A549 (cell line): ENCODE data around the gene CPLX1. TPM values are rescaled to one million over a fixed set of nuclear protein-coding genes. Genes with fewer than 3 reads are reported as not detected.

ENCODE experiments used
- ATAC-seq, 2 experiments: fragments of 200-7000 bp in 1 of 2; fragments of >200 bp in 1 of 2; cut with Nextera tagmentation in 1 of 2; cut with Tn5 transposase in 1 of 2; 3 replicates each; pipeline versions ENCODE4 v1.8.0 to v1.9.1; 2018 to 2020; ENCODE audit warnings: mild to moderate bottlenecking in 1 of 2, moderate library complexity in 1 of 2
- CTCF ChIA-PET: fragments of 300-600 bp; sonication (Branson Sonifier 250); formaldehyde crosslinking; extraction: SDS; loops from one replicate; lab custom pipeline; 2021; ENCODE audit warnings: antibody characterized with exemption, inconsistent platforms; lab: Yijun Ruan, JAX
- POLR2A ChIA-PET: fragments of 350-600 bp; formaldehyde crosslinking; extraction: SDS; loops from one replicate; lab custom pipeline; 2021; ENCODE audit warnings: antibody characterized with exemption, inconsistent platforms; lab: Yijun Ruan, JAX
- DNase-seq, 2 experiments: peaks; one replicate each; pipeline versions ENCODE4 v3.0.0 to v3.0.0-alpha.2; 2011 to 2016; ENCODE audit warnings: low read depth in 1 of 2, low spot score in 1 of 2
- FAIRE-seq: peaks from 2 replicates; lab custom pipeline; 2011; peaks lifted over from hg19 to GRCh38; lab: Jason Lieb, UNC
- H3K27ac ChIP-seq, 2 experiments: fragments of >200 bp; sonication (Bioruptor Twin); formaldehyde crosslinking; 3 replicates each; pipeline ENCODE4 v1.5.1; 2016 to 2017
- H3K4me1 ChIP-seq: fragments of >200 bp; sonication (Bioruptor Twin); formaldehyde crosslinking; 3 replicates; pipeline ENCODE4 v1.6.1; 2016
- H3K4me2 ChIP-seq: fragments of >200 bp; sonication (Bioruptor Twin); formaldehyde crosslinking; 3 replicates; pipeline ENCODE4 v1.6.1; 2016
- H3K4me3 ChIP-seq: fragments of >200 bp; sonication (Bioruptor Twin); formaldehyde crosslinking; 3 replicates; pipeline ENCODE4 v1.5.1; 2016
- H3K9me3 ChIP-seq: fragments of >200 bp; sonication (Bioruptor Twin); formaldehyde crosslinking; 3 replicates; pipeline ENCODE4 v1.6.1; 2016
- ATOH8 ChIP-seq: fragments of 250-450 bp; sonication (Bioruptor Pico); IDR thresholded peaks from 2 replicates; pipeline ENCODE4 v1.5.0; 2020; ENCODE audit warnings: low read depth, mild to moderate bottlenecking, moderate library complexity
- BHLHE40 ChIP-seq: IDR thresholded peaks from 2 replicates; pipeline ENCODE4 v1.6.1; 2012; ENCODE audit warnings: low read depth, low read length, inconsistent platforms
- CBX2 ChIP-seq: fragments of 200-600 bp; sonication (generic); IDR thresholded peaks from 2 replicates; pipeline ENCODE4 v1.6.1; 2016; ENCODE audit warnings: low read depth, mild to moderate bottlenecking, borderline replicate concordance
- CBX8 ChIP-seq: fragments of 200-600 bp; sonication (generic); IDR thresholded peaks from 2 replicates; pipeline ENCODE4 v1.6.1; 2016
- CEBPB ChIP-seq, 2 experiments: fragments of >200 bp in 1 of 2; sonication (Bioruptor Twin) in 1 of 2; formaldehyde crosslinking in 1 of 2; IDR thresholded peaks; 2 replicates each; pipeline ENCODE4 v1.6.1; 2012 to 2016
- CHD2 ChIP-seq: fragments of 150-350 bp; IDR thresholded peaks from 2 replicates; pipeline ENCODE4 v1.6.1; 2014; ENCODE audit warnings: low read length; ENCODE audit not compliant: partially characterized antibody
- EHF ChIP-seq: fragments of 250-450 bp; sonication (Bioruptor Pico); IDR thresholded peaks from 2 replicates; pipeline ENCODE4 v1.5.0; 2020; ENCODE audit warnings: mild to moderate bottlenecking
- ELK1 ChIP-seq: fragments of 150-350 bp; IDR thresholded peaks from 2 replicates; pipeline ENCODE4 v1.6.1; 2014; ENCODE audit warnings: low read depth, mild to moderate bottlenecking, low read length
- EP300 ChIP-seq, 2 experiments: fragments of >200 bp; sonication (Bioruptor Twin); formaldehyde crosslinking; IDR thresholded peaks; 2 replicates in 1 of 2; 3 replicates in 1 of 2; pipeline ENCODE4 v1.6.1; 2016 to 2017
- ESRRA ChIP-seq: fragments of 150-350 bp; IDR thresholded peaks from 2 replicates; pipeline ENCODE4 v1.6.1; 2014; ENCODE audit warnings: mild to moderate bottlenecking, low read length, borderline replicate concordance
- HOXB13 ChIP-seq: fragments of 250-450 bp; sonication (Bioruptor Pico); IDR thresholded peaks from 2 replicates; pipeline ENCODE4 v1.5.0; 2020; ENCODE audit warnings: low read depth, mild to moderate bottlenecking, moderate library complexity
- JUN ChIP-seq, 2 experiments: fragments of >200 bp; sonication (Bioruptor Twin); formaldehyde crosslinking; IDR thresholded peaks; 2 replicates in 1 of 2; 3 replicates in 1 of 2; pipeline ENCODE4 v1.6.1; 2016 to 2017
- PHF8 ChIP-seq: fragments of 200-600 bp; sonication (generic); IDR thresholded peaks from 2 replicates; pipeline ENCODE4 v1.6.1; 2016; ENCODE audit warnings: low read depth, mild to moderate bottlenecking, antibody characterized with exemption, moderate library complexity, borderline replicate concordance
- RAD21 ChIP-seq, 2 experiments: fragments of >200 bp in 1 of 2; sonication (Bioruptor Twin) in 1 of 2; formaldehyde crosslinking in 1 of 2; IDR thresholded peaks in 1 of 2; conservative IDR thresholded peaks in 1 of 2; 2 replicates in 1 of 2; 3 replicates in 1 of 2; pipeline ENCODE4 v1.6.1; 2012 to 2018; ENCODE audit warnings: inconsistent platforms in 1 of 2
- RARB ChIP-seq: fragments of 250-450 bp; sonication (Bioruptor Pico); IDR thresholded peaks from 2 replicates; pipeline ENCODE4 v1.8.0; 2021; ENCODE audit warnings: mild to moderate bottlenecking, moderate library complexity
- SREBF2 ChIP-seq: fragments of 450-650 bp; IDR thresholded peaks from 2 replicates; pipeline ENCODE4 v1.6.1; 2014; ENCODE audit warnings: mild to moderate bottlenecking, moderate library complexity
- ZC3H11A ChIP-seq: fragments of 450-650 bp; IDR thresholded peaks from 2 replicates; pipeline ENCODE4 v1.6.1; 2014; ENCODE audit warnings: antibody characterized with exemption, mild to moderate bottlenecking
- ZFP36 ChIP-seq: fragments of 450-650 bp; IDR thresholded peaks from 2 replicates; pipeline ENCODE4 v1.6.1; 2014; ENCODE audit warnings: borderline replicate concordance; ENCODE audit not compliant: partially characterized antibody
- WGBS: methylation state at CpG from one replicate; pipeline ENCODE4 v1.1.6; 2017; ENCODE audit errors: missing lambda C conversion rate; 5-methylcytosine and 5-hydroxymethylcytosine counted together
- polyA plus RNA-seq, 4 experiments: library from polyadenylated mRNA; depleted of rRNA in 3 of 4; stranded (reverse); fragments of >200 nt; fragmentation: RNase III in 1 of 4; extraction: RNeasy Plus Mini Kit Qiagen cat#74134 plus additional on column Dnase treatment in 1 of 4; gene quantifications; 2 replicates in 3 of 4; 3 replicates in 1 of 4; pipeline ENCODE4 v1.2.3, GENCODE V29; 2011 to 2017
- TF ChIP-seq, protein P1 (sequence below): fragments of 200-600 bp; sonication (generic); IDR thresholded peaks from 2 replicates; pipeline ENCODE4 v1.6.1; 2016; ENCODE audit warnings: antibody characterized with exemption, mild to moderate bottlenecking, moderate library complexity
- TF ChIP-seq, protein P2 (sequence below): IDR thresholded peaks from 2 replicates; pipeline ENCODE4 v1.6.1; 2012
- TF ChIP-seq, protein P3 (sequence below): fragments of >200 bp; sonication (Bioruptor Twin); formaldehyde crosslinking; IDR thresholded peaks from 2 replicates; pipeline ENCODE4 v1.6.1; 2016
- TF ChIP-seq, protein P4 (sequence below): fragments of 250-450 bp; sonication (Bioruptor Pico); IDR thresholded peaks from 2 replicates; pipeline ENCODE4 v1.5.0; 2021; ENCODE audit warnings: mild to moderate bottlenecking, moderate library complexity, borderline replicate concordance

CPLX1 gene
- polyA plus RNA-seq, 2 of the 4 experiments (the other 2 are of a cell fraction): 0.19 to 0.57 TPM

DNA sequence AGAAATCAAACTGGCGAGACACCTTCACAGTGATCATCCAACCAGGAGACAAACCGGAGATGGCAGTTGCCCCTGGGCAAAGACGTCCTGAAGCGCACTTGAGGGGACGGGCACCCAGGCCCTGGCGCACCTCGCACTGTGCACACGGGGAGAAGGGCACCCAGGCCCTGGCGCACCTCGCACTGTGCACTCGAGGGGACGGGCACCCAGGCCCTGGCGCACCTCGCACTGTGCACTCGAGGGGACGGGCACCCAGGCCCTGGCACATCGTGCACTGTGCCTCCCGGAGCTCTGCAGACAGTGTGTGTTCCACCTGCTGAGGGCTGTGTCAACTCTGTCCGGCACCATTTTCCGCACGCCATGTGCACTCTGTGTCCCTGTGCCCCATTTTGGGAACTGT is 34.6 kb upstream of the CPLX1 start:
- no peaks in the 10 kb centered on the region for H3K9me3 ChIP-seq
- TF ChIP-seq, protein P1, sequence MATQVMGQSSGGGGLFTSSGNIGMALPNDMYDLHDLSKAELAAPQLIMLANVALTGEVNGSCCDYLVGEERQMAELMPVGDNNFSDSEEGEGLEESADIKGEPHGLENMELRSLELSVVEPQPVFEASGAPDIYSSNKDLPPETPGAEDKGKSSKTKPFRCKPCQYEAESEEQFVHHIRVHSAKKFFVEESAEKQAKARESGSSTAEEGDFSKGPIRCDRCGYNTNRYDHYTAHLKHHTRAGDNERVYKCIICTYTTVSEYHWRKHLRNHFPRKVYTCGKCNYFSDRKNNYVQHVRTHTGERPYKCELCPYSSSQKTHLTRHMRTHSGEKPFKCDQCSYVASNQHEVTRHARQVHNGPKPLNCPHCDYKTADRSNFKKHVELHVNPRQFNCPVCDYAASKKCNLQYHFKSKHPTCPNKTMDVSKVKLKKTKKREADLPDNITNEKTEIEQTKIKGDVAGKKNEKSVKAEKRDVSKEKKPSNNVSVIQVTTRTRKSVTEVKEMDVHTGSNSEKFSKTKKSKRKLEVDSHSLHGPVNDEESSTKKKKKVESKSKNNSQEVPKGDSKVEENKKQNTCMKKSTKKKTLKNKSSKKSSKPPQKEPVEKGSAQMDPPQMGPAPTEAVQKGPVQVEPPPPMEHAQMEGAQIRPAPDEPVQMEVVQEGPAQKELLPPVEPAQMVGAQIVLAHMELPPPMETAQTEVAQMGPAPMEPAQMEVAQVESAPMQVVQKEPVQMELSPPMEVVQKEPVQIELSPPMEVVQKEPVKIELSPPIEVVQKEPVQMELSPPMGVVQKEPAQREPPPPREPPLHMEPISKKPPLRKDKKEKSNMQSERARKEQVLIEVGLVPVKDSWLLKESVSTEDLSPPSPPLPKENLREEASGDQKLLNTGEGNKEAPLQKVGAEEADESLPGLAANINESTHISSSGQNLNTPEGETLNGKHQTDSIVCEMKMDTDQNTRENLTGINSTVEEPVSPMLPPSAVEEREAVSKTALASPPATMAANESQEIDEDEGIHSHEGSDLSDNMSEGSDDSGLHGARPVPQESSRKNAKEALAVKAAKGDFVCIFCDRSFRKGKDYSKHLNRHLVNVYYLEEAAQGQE: no peak
- TF ChIP-seq, protein P2, sequence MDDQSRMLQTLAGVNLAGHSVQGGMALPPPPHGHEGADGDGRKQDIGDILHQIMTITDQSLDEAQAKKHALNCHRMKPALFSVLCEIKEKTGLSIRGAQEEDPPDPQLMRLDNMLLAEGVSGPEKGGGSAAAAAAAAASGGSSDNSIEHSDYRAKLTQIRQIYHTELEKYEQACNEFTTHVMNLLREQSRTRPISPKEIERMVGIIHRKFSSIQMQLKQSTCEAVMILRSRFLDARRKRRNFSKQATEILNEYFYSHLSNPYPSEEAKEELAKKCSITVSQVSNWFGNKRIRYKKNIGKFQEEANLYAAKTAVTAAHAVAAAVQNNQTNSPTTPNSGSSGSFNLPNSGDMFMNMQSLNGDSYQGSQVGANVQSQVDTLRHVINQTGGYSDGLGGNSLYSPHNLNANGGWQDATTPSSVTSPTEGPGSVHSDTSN: no peak
- TF ChIP-seq RARB (CRISPR knock-in tag): no peak
- TF ChIP-seq ATOH8 (CRISPR knock-in tag): no peak
- no peak for TF ChIP-seq SREBF2
- TF ChIP-seq, all 56 proteins: peak for 0
- H3K4me1 ChIP-seq: no peaks in the 10 kb centered on the region
- H3K4me2 ChIP-seq: no peak overlapping the region
- ATAC-seq (no peak), FAIRE-seq (no peak), DNase-seq (no peak)
- POLR2A ChIA-PET: no interaction called here
- CTCF ChIA-PET: no interaction called here
- 95% methylated on average over 10 of the region's 21 CpGs for WGBS
- H3K27ac ChIP-seq: no peak overlapping the region
- H3K4me3 ChIP-seq: no peak overlapping the region

DNA sequence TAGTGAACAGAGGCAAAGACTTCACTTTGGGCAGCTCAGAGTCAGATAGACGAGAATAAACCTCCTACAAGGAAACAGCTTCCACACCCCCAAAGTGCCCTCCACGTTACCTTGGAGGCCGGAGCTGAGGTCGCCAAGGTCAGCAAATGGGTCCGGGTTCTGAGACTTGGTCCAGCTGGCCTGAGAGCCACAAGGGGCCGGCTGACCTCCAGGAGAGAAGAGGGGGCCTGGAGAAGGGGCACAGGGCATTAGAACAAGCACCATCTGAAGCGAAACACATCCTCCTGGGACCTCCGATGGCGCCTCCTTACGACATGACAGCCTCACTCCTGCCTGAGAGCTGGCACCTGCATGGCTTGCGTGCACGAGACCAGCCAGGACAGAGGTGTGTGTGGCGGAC is 33.6 kb upstream of the CPLX1 start:
- no peak for DNase-seq
- no peak for TF ChIP-seq ZFP36
- no peak for TF ChIP-seq ATOH8 (CRISPR knock-in tag)
- no peak for TF ChIP-seq EHF (CRISPR knock-in tag)
- no peak for TF ChIP-seq SREBF2
- no peak for TF ChIP-seq PHF8
- no peak for TF ChIP-seq RAD21 (conservative IDR thresholded peaks at IDR 0.05 in 1 of 2, IDR thresholded peaks at IDR 0.05 in 1 of 2)
- TF ChIP-seq ESRRA: no peak
- no peak for TF ChIP-seq CHD2
- TF ChIP-seq JUN (IDR thresholded peaks at IDR 0.05): no peak
- TF ChIP-seq, protein P3, sequence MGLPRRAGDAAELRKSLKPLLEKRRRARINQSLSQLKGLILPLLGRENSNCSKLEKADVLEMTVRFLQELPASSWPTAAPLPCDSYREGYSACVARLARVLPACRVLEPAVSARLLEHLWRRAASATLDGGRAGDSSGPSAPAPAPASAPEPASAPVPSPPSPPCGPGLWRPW: no peak
- no peak for TF ChIP-seq ZC3H11A
- no peak for TF ChIP-seq CBX8
- TF ChIP-seq ELK1: no peak
- no peak for TF ChIP-seq BHLHE40
- no peak for TF ChIP-seq EP300 (IDR thresholded peaks at IDR 0.05)
- no peak for TF ChIP-seq HOXB13 (CRISPR knock-in tag)
- no peak for TF ChIP-seq CBX2
- TF ChIP-seq, protein P4, sequence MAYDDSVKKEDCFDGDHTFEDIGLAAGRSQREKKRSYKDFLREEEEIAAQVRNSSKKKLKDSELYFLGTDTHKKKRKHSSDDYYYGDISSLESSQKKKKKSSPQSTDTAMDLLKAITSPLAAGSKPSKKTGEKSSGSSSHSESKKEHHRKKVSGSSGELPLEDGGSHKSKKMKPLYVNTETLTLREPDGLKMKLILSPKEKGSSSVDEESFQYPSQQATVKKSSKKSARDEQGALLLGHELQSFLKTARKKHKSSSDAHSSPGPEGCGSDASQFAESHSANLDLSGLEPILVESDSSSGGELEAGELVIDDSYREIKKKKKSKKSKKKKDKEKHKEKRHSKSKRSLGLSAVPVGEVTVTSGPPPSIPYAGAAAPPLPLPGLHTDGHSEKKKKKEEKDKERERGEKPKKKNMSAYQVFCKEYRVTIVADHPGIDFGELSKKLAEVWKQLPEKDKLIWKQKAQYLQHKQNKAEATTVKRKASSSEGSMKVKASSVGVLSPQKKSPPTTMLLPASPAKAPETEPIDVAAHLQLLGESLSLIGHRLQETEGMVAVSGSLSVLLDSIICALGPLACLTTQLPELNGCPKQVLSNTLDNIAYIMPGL (CRISPR knock-in tag): no peak
- TF ChIP-seq CEBPB (IDR thresholded peaks at IDR 0.05): no peak
- TF ChIP-seq, all 56 proteins: peak for 0
- ATAC-seq (no peak), FAIRE-seq (no peak)
- no peaks in the 10 kb centered on the region for H3K9me3 ChIP-seq
- ChIA-PET CTCF (no interaction called here), POLR2A (no interaction called here)
- WGBS: 94% methylated on average over 7 of the region's 13 CpGs
- no peak overlapping the region for H3K4me3 ChIP-seq
- no peaks in the 10 kb centered on the region for H3K4me1 ChIP-seq
- H3K27ac ChIP-seq: no peak overlapping the region
- H3K4me2 ChIP-seq: no peak overlapping the region
